PC-3 (cell line): ENCODE measurements around the gene PAX1. TPM values are rescaled to one million over a fixed set of nuclear protein-coding genes. Genes with fewer than 3 reads are reported as not detected.

Experiments used
- total RNA-seq: library from RNA; depleted of rRNA; stranded (reverse); fragments of >200 nt; gene quantifications from 2 replicates; pipeline ENCODE4 v1.2.3, GENCODE V29; 2014; rRNA removed

PAX1 gene
- total RNA-seq, 1 experiment from 2014 or later: not detected

Other genes starting within 250 kb of the PAX1 start
- not detected in 2 replicates for gene NKX2-2, start 191.6 kb upstream of the PAX1 start, total RNA-seq